Heart left ventricle (tissue), 13 donors: ENCODE measurements around the gene LIN28B.

ENCODE experiments used
- CTCF ChIP-seq, 12 donors: fragments of 200-600 bp; sonication (generic) in 4 of 12; IDR thresholded peaks; one replicate each; pipeline versions ENCODE4 v1.5.0 to v1.8.0; 2018 to 2022; ENCODE audit warnings: antibody characterized with exemption in 12 of 12, mild to moderate bottlenecking in 5 of 12
- POLR2A ChIP-seq, 2 donors: fragments of 450-650 bp; IDR thresholded peaks; one replicate each; pipeline ENCODE4 v1.6.1; 2017; ENCODE audit warnings: antibody characterized with exemption in 2 of 2, mild to moderate bottlenecking in 2 of 2, moderate library complexity in 2 of 2
- donor health status: ischemic (EF 13 %, LVEDD 7.1; RV severe dilation, severe dysfunction).
- donor health status: DM: no; HTN: yes; CAD: no.
- donor health status: DM: no; HTN: no; CAD: no.
- donor health status: ischemic (EF 25% LVEDD 6.9; RV normal size, moderate dysfunction).
- donor health status: ischemic (EF 25% LVEDD 5.7; RV mildly dilated, moderate dysfunction).
- donor health status: ischemic (EF 35%, LVEDD 5.7; RV mildly dilated, moderate dysfunction).
- donor health status: nonischemic (EF 11% LVEDD 7.7; RV severe dilation, severe dysfunction).
- donor health status: DM: yes; HTN: yes; CAD: no.
- donor health status: PGD.
- donor health status: ischemic (EF 29% LVEDD 5.4; RV normal size, mild dysfunction).
- donor health status: nonischemic (EF 23%, LVEDD 6.1; RV moderate dilation, normal function).

DNA sequence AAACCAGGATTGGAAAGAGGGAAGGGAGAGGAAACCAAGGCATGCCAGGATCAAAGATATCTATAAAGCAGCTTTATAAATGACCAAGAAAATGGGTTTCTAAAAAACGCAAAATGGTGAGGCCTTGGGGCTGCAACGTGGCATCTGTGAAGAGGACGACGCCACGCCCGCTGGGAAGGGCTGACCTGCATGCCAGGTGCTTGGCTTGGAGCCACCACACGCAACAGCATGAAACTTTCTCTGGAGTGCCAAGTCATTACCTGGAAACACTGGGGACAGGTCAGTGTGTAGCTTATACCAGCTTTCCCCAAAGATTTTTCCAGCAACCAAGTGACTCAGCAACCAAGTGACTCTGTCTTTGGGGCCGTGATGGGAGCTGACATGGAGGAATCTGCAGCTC lies 140.4 kb downstream of the LIN28B start:
- TF ChIP-seq CTCF (IDR thresholded peaks at IDR 0.05) (no peak), POLR2A (IDR thresholded peaks at IDR 0.05) (no peak)
